Mucosa of rectum (tissue), 2 donors: ENCODE results near the gene CLTA.
"Not testable (repeated sequence)": the region's sequence is repeated elsewhere in the genome, so short reads cannot be mapped to it uniquely, and the experiment has no call there.

Experiments used
- H3K27ac ChIP-seq, 2 donors: one replicate each; pipeline ENCODE4 v1.7.0; 2013; ENCODE audit warnings: inconsistent platforms in 2 of 2, low read depth in 2 of 2, low read length in 2 of 2
- H3K27me3 ChIP-seq, 2 donors: one replicate each; pipeline ENCODE4 v1.7.0; 2013; ENCODE audit warnings: low read length in 2 of 2; ENCODE audit not compliant: control insufficient read depth in 2 of 2, insufficient read depth in 2 of 2
- H3K36me3 ChIP-seq, 2 donors: one replicate each; pipeline ENCODE4 v1.7.0; 2013; ENCODE audit warnings: low read length in 2 of 2; ENCODE audit not compliant: control insufficient read depth in 2 of 2, insufficient read depth in 2 of 2
- H3K4me1 ChIP-seq, 2 donors: one replicate each; pipeline ENCODE4 v1.7.0; 2013; ENCODE audit warnings: low read length in 2 of 2, mild to moderate bottlenecking in 1 of 2; ENCODE audit not compliant: control insufficient read depth in 2 of 2, insufficient read depth in 2 of 2
- H3K4me3 ChIP-seq, 2 donors: one replicate each; pipeline ENCODE4 v1.7.0; 2013; ENCODE audit warnings: low read length in 2 of 2
- H3K9ac ChIP-seq, 2 donors: one replicate each; pipeline ENCODE4 v1.7.0; 2013; ENCODE audit warnings: low read length in 2 of 2, low read depth in 1 of 2, mild to moderate bottlenecking in 1 of 2
- H3K9me3 ChIP-seq, 2 donors: one replicate each; pipeline ENCODE4 v1.7.0; 2013; ENCODE audit warnings: low read length in 2 of 2; ENCODE audit not compliant: control insufficient read depth in 2 of 2
- donor health status: healthy.
- donor health status: Normal muscosa, but diverticular disease.

CLTA gene

DNA sequence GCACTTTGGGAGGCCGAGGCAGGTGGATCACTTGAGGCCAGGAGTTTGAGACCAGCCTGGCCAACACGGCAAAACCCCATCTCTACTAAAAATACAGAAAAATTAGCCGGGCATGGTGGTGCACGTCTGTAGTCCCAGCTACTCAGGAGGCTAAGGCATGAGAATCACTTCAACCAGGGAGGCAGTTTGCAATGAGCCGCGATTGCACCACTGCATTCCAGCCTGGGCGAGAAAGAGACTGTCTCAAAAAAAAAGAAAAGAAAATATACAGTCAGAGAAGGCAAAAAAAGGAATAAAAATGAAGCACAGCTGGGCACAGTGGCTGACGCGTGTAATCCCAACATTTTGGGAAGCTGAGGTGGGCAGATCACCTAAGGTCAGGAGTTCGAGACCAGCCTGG is 14.2 kb upstream of the CLTA start:
- H3K9ac ChIP-seq, H3K9me3 ChIP-seq, H3K4me3 ChIP-seq, H3K36me3 ChIP-seq, H3K27me3 ChIP-seq, H3K27ac ChIP-seq, H3K4me1 ChIP-seq: not testable (repeated sequence)

GRCh38 chr9:36177571-36177970 is 13.2 kb upstream of the CLTA start:
- Histone ChIP-seq H3K27me3 (no peaks in the 10 kb centered on the region), H3K4me1 (no peaks in the 10 kb centered on the region), H3K9me3 (no peaks in the 10 kb centered on the region), H3K4me3 (no peak overlapping the region), H3K36me3 (no peaks in the 10 kb centered on the region), H3K27ac (no peak overlapping the region), H3K9ac (no peak overlapping the region)

- H3K36me3 ChIP-seq, H3K9ac ChIP-seq, H3K9me3 ChIP-seq, H3K4me1 ChIP-seq, H3K27ac ChIP-seq, H3K27me3 ChIP-seq, H3K4me3 ChIP-seq: not testable (repeated sequence)
Measured at GRCh38 chr9:36180243-36180642, 10.5 kb upstream of the CLTA start.

GRCh38 chr9:36187414-36187813 is 3.3 kb upstream of the CLTA start:
- Histone ChIP-seq H3K4me3 (no peak overlapping the region), H3K27me3 (no peaks in the 10 kb centered on the region), H3K36me3 (no peaks in the 10 kb centered on the region), H3K9ac (no peak overlapping the region), H3K27ac (no peak overlapping the region), H3K9me3 (no peaks in the 10 kb centered on the region), H3K4me1 (peaks cover 7 to 12% of the 10 kb centered on the region in 2 donors)

DNA sequence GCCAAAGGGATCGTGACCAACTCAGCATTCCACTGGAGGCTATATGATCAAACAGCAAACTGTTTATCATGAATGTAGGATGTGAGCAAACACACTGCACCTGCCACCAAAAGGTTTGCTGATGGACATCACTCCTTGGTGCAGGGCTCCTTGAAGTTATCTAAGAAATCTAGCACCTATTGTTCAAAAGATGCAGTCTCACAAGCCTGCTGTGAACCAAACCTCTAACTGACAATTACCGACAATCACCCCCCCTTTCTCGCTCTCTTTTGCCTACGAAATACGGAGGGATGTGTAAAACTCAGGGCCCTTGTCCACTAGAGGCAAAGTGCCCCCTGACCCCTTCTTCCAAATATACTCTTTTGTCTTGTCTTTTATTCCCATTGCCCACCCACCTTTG is 2.5 kb upstream of the CLTA start:
- Histone ChIP-seq H3K27ac (no peak overlapping the region), H3K4me1 (peaks cover 15 to 17% of the 10 kb centered on the region in 2 donors)

DNA sequence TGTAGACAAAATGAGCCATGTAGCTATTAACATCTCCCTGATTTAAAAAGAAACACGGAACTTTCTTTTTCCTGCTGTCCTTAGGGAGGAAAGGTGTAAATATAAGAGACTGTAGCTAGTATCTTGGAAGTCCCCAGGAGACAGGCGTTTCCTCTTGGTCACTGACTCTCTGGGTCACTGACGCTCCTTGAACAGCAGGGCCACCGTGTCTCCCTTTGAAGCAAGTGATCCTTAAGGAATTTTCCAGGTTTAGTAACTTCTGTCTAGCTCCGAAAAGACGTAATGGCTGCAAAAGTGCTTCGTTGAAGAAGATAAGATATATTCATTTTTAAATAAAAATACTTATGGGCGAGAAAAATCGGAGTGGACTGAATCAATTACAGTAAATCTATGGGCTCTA is 745 bp upstream of the CLTA start:
- Histone ChIP-seq H3K27me3 (no peaks in the 10 kb centered on the region), H3K9ac (peak overlapping the region; percentile 94), H3K9me3 (no peaks in the 10 kb centered on the region), H3K27ac (peak overlapping the region; percentile 91 to 95), H3K4me3 (peak overlapping the region; percentile 96 to 97), H3K4me1 (peaks cover 17 to 22% of the 10 kb centered on the region in 2 donors), H3K36me3 (peaks cover 0 to 6% of the 10 kb centered on the region in 2 donors)

More for the DNA sequence above, 2.5 kb upstream of the CLTA start:
- no peaks in the 10 kb centered on the region for H3K9me3 ChIP-seq
- no peak overlapping the region for H3K4me3 ChIP-seq
- H3K36me3 ChIP-seq: no peaks in the 10 kb centered on the region
- no peak overlapping the region for H3K9ac ChIP-seq
- no peaks in the 10 kb centered on the region for H3K27me3 ChIP-seq

GRCh38 chr9:36191290-36191645 is 547 bp downstream of the CLTA start:
- H3K9ac ChIP-seq: peak overlapping the region; percentile 94
- peaks cover 17 to 22% of the 10 kb centered on the region in 2 donors for H3K4me1 ChIP-seq
- H3K27me3 ChIP-seq: no peaks in the 10 kb centered on the region
- H3K4me3 ChIP-seq: peak overlapping the region; percentile 96 to 97
- no peaks in the 10 kb centered on the region for H3K9me3 ChIP-seq
- H3K27ac ChIP-seq: peak overlapping the region; percentile 91 to 95
- H3K36me3 ChIP-seq: peaks cover 0 to 6% of the 10 kb centered on the region in 2 donors

DNA sequence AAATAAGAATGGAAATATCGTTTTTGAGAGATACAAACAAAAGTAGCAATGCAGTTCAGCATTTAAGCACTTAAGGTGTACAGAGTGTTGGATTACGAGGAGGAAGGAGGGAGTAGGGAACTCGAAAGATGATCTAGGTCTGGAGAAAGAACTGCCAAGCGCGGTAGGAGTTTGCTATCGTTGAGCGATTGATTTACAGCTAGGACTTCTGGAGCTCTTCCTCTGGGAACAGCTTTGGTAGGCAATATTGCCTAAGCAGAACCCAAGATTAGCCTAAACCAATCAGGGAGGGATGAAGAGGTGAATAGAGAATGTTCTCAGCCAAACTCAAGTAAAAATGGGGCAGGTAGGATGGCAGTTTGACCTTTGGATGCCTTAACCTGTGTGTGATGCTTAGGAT is 965 bp downstream of the CLTA start:
- H3K4me1 ChIP-seq: peaks cover 17 to 22% of the 10 kb centered on the region in 2 donors
- peak overlapping the region; percentile 96 to 97 for H3K4me3 ChIP-seq
- H3K9me3 ChIP-seq: no peaks in the 10 kb centered on the region
- no peaks in the 10 kb centered on the region for H3K27me3 ChIP-seq
- peak overlapping the region; percentile 18 to 91 for H3K27ac ChIP-seq
- H3K9ac ChIP-seq: peak overlapping the region; percentile 94
- H3K36me3 ChIP-seq: peaks cover 0 to 6% of the 10 kb centered on the region in 2 donors

- no peaks in the 10 kb centered on the region for H3K27me3 ChIP-seq
- H3K4me3 ChIP-seq: peak overlapping the region; percentile 96 to 97
- peaks cover 17 to 22% of the 10 kb centered on the region in 2 donors for H3K4me1 ChIP-seq
- no peaks in the 10 kb centered on the region for H3K9me3 ChIP-seq
- H3K9ac ChIP-seq: peak overlapping the region; percentile 94
- H3K27ac ChIP-seq: no peak overlapping the region
- H3K36me3 ChIP-seq: peaks cover 1 to 6% of the 10 kb centered on the region in 2 donors
Measured at GRCh38 chr9:36192196-36192595, 1.5 kb downstream of the CLTA start.

DNA sequence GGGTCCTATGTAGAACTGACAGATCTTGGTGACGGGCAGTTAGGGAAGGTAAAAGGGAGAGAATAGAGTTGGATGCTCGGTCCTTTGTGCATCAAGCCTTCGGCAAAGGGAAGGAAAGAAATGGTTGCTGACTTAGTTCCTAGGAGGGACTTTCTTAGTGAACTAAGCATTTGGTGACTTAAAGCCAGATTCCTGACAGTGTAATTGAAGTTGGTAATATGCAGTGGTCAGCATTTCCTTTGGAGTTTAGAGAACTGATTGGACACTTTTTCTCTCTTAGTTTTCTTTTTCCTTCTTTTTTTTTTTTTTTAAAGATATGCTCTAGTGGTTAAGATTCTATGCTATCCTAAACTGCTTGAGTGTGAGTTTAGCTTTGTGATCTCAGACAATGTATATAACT is 2.3 kb downstream of the CLTA start:
- Histone ChIP-seq H3K27ac (no peak overlapping the region), H3K9me3 (no peaks in the 10 kb centered on the region), H3K36me3 (peaks cover 3 to 6% of the 10 kb centered on the region in 2 donors), H3K9ac (no peak overlapping the region), H3K4me3 (peak overlapping the region in 1 of 2 donors; percentile 97), H3K27me3 (no peaks in the 10 kb centered on the region), H3K4me1 (peaks cover 17 to 22% of the 10 kb centered on the region in 2 donors)
